Sigmoid colon (tissue), 7 donors: Measurements from ENCODE around the gene CALHM2. TPM values are rescaled to one million over a fixed set of nuclear protein-coding genes. Genes with fewer than 3 reads are reported as not detected.

ENCODE experiments used
- DNase-seq: peaks from one replicate; pipeline ENCODE4 v3.0.0-alpha.2; 2019
- H3K27ac ChIP-seq, 4 donors: fragments of 200-600 bp; sonication (generic); one replicate each; pipeline ENCODE4 v1.5.1; 2016 to 2019; ENCODE audit warnings: mild to moderate bottlenecking in 1 of 4
- H3K27me3 ChIP-seq, 3 donors: fragments of 200-600 bp; sonication (generic); one replicate each; pipeline ENCODE4 v1.5.1; 2019; ENCODE audit warnings: mild to moderate bottlenecking in 1 of 3
- H3K36me3 ChIP-seq, 4 donors: fragments of 200-600 bp; sonication (generic); one replicate each; pipeline ENCODE4 v1.5.1; 2016 to 2019
- H3K4me1 ChIP-seq, 4 donors: fragments of 200-600 bp; sonication (generic); one replicate each; pipeline ENCODE4 v1.5.1; 2017 to 2019
- H3K4me3 ChIP-seq, 4 donors: fragments of 200-600 bp; sonication (generic); one replicate each; pipeline ENCODE4 v1.5.1; 2017 to 2019; ENCODE audit warnings: mild to moderate bottlenecking in 2 of 4, moderate library complexity in 1 of 4
- H3K9me3 ChIP-seq, 4 donors: fragments of 200-600 bp in 3 of 4; sonication (generic) in 3 of 4; one replicate each; pipeline versions ENCODE4 v1.5.1 to v1.6.1; 2013 to 2019
- EP300 ChIP-seq, 4 donors: sonication (generic); formaldehyde crosslinking; IDR thresholded peaks; one replicate each; pipeline ENCODE4 v1.6.1; 2017; ENCODE audit warnings: antibody characterized with exemption in 4 of 4
- POLR2A ChIP-seq, 2 donors: fragments of 450-650 bp; IDR thresholded peaks; one replicate each; pipeline ENCODE4 v1.6.1; 2016; ENCODE audit warnings: antibody characterized with exemption in 2 of 2, mild to moderate bottlenecking in 2 of 2, moderate library complexity in 2 of 2
- POLR2AphosphoS5 ChIP-seq, 4 donors: sonication (generic); formaldehyde crosslinking; IDR thresholded peaks; one replicate each; pipeline ENCODE4 v1.6.1; 2017; ENCODE audit warnings: antibody characterized with exemption in 4 of 4
- WGBS, 2 donors: extraction: QIAGEN DNeasy Blood & Tissue Kit; methylation state at CpG; one replicate each; pipeline ENCODE4 v1.1.7; 2013; 5-methylcytosine and 5-hydroxymethylcytosine counted together
- intact Hi-C: fragments of 100-400 bp; cut with DNase I; formaldehyde crosslinking; loops from one replicate; pipeline ENCODE4 v1.15.1; 2023
- polyA plus RNA-seq, 3 donors: library from polyadenylated mRNA; stranded (reverse); fragments of 200-250 nt; gene quantifications; one replicate each; pipeline ENCODE4 v1.2.3, GENCODE V29; 2013
- total RNA-seq, 4 donors: library from RNA; depleted of rRNA; stranded (reverse); fragments of >200 nt; gene quantifications; one replicate each; pipeline ENCODE4 v1.1.0, GENCODE V29; 2016
- TF ChIP-seq, protein P1 (sequence below), 4 experiments: fragments of 450-650 bp in 3 of 4; fragments of 200-600 bp in 1 of 4; IDR thresholded peaks; one replicate each; pipeline ENCODE4 v1.5.1; 2016 to 2019; ENCODE audit warnings: antibody characterized with exemption in 4 of 4, mild to moderate bottlenecking in 3 of 4, moderate library complexity in 2 of 4
- donor health status: healthy with polysubstance abuse.
- donor health status: Bipolar disorder and iron deficiency.
- donor health status: healthy.

The CALHM2 gene
- total and polyA plus RNA-seq, 7 donors = 5.5 to 55.4 (median 27.4) TPM

DNA sequence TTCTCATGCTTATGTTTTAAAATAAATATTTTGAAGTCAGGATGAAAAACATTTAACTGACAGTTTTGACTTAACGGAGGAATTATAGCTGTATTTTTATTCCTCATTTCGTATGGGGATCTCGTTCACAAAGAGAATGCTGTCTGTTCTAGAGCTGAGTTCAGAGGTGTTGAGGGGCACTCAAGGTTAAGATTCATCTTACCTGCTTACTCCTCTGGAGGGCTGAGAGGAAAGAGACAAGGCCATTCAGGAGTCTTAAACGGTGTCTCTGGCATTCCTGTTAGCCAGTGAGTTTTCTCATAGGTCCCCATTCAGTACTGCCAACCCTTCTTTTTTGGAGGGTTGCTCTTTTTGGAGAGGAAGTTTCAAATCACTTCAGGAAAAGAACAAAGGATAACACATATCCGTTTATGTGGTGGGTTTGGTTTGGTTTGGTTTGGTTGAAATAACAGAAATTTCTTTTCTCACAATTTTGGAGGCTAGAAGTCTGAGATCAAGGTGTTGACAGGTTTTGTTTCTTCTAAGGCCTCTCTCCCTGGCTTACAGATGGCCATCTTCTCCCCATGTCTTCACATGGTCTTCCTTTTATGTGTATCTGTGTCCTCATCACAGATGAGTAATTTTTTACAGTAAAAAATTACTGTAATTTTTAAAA, 23.1 kb downstream of the CALHM2 start:
- TF ChIP-seq POLR2A (IDR thresholded peaks at IDR 0.05) = no peak
- no peak for TF ChIP-seq POLR2AphosphoS5 (IDR thresholded peaks at IDR 0.05)
- TF ChIP-seq EP300 (IDR thresholded peaks at IDR 0.05) = no peak
- TF ChIP-seq, protein P1, sequence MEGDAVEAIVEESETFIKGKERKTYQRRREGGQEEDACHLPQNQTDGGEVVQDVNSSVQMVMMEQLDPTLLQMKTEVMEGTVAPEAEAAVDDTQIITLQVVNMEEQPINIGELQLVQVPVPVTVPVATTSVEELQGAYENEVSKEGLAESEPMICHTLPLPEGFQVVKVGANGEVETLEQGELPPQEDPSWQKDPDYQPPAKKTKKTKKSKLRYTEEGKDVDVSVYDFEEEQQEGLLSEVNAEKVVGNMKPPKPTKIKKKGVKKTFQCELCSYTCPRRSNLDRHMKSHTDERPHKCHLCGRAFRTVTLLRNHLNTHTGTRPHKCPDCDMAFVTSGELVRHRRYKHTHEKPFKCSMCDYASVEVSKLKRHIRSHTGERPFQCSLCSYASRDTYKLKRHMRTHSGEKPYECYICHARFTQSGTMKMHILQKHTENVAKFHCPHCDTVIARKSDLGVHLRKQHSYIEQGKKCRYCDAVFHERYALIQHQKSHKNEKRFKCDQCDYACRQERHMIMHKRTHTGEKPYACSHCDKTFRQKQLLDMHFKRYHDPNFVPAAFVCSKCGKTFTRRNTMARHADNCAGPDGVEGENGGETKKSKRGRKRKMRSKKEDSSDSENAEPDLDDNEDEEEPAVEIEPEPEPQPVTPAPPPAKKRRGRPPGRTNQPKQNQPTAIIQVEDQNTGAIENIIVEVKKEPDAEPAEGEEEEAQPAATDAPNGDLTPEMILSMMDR (IDR thresholded peaks at IDR 0.05) = no peak
- WGBS, 2 donors = 65 to 77% methylated on average over 5 of the region's 5 CpGs
- DNase-seq = no peak
- H3K9me3 ChIP-seq = no peaks in the 10 kb centered on the region
- intact Hi-C loops = no loop called here
- H3K4me1 ChIP-seq = no peaks in the 10 kb centered on the region
- H3K27ac ChIP-seq = no peak overlapping the region
- H3K27me3 ChIP-seq = no peaks in the 10 kb centered on the region
- H3K36me3 ChIP-seq = peaks cover 9 to 93% (median 37%) of the 10 kb centered on the region in 4 donors
- H3K4me3 ChIP-seq = no peak overlapping the region

DNA sequence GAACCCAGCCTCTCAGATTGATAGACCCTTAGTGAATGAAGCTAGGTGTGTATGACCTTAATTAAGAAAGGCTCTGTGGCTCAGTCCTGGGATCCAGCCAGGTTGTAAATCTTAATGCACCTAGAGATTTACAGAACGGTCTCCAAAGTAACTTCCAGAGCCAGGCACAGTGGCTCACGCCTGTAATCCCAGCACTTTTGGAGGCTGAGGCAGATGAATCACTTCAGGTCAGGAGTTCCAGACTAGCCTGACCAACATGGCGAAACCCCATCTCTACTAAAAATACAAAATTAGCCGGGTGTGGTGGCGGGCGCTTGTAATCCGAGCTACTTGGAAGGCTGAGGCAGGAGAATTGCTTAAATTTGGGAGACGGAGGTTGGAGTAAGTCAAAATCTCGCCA, 24.3 kb downstream of the CALHM2 start:
- DNase-seq = no peak
- Histone ChIP-seq H3K9me3 (no peaks in the 10 kb centered on the region), H3K36me3 (peaks cover 10 to 93% (median 43%) of the 10 kb centered on the region in 4 donors), H3K27ac (no peak overlapping the region), H3K27me3 (no peaks in the 10 kb centered on the region), H3K4me1 (no peaks in the 10 kb centered on the region), H3K4me3 (no peak overlapping the region)
- TF ChIP-seq POLR2A (IDR thresholded peaks at IDR 0.05) = no peak
- TF ChIP-seq, protein P1 (IDR thresholded peaks at IDR 0.05) = no peak
- no peak for TF ChIP-seq POLR2AphosphoS5 (IDR thresholded peaks at IDR 0.05)
- no peak for TF ChIP-seq EP300 (IDR thresholded peaks at IDR 0.05)
- WGBS, 2 donors = 87 to 92% methylated on average over 9 of the region's 9 CpGs
- intact Hi-C loops = no loop called here

DNA sequence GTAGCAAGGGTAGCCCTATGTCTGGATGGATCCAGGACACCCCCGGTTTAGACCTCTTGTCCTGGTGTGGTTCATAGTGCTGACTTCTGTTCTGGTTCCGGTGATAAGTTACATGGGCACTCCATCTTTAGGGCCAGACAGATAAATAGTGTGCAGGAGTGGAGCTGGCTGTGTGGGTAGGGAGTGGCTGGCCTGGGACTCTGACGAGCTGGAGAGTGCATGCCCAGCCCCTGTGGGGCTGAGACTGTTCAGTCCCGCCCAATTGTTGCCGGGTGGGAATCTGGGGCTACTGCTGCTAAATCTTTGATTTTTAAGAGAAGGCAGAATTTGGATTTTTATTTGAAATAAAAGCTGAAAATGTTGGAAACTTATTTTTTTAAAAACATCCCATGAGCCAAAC, 28.4 kb downstream of the CALHM2 start:
- Histone ChIP-seq H3K27me3 (no peaks in the 10 kb centered on the region), H3K9me3 (no peaks in the 10 kb centered on the region), H3K4me3 (no peak overlapping the region), H3K27ac (no peak overlapping the region), H3K4me1 (no peaks in the 10 kb centered on the region), H3K36me3 (peaks cover 36 to 95% (median 55%) of the 10 kb centered on the region in 4 donors)
- DNase-seq = no peak
- WGBS, 2 donors = 83 to 92% methylated on average over 5 of the region's 5 CpGs
- intact Hi-C loops = no loop called here
- no peak for TF ChIP-seq POLR2AphosphoS5 (IDR thresholded peaks at IDR 0.05)
- TF ChIP-seq, protein P1 (IDR thresholded peaks at IDR 0.05) = no peak
- TF ChIP-seq POLR2A (IDR thresholded peaks at IDR 0.05) = no peak
- no peak for TF ChIP-seq EP300 (IDR thresholded peaks at IDR 0.05)

DNA sequence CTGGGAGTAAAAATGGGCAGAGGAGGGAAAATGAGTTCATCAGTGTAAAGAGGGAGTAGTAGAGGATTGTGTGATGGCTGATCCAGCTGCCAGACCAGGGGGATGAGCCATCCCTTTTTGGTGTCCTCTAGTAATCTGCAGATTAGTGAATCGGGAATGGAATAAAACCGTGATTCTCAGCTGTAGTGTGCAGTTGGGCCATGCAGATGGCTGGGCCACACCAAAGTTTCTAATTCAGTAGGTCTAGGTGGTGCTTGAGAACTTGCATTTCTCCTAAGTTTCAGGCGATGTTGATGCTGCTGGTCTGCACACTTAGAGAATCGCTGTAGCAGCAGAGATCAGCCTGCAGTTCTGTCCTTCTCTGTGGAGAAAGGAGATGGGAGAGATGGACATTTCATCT, 33.1 kb downstream of the CALHM2 start:
- WGBS, 2 donors = 95% methylated on average over 4 of the region's 4 CpGs
- Histone ChIP-seq H3K27me3 (no peaks in the 10 kb centered on the region), H3K4me1 (no peaks in the 10 kb centered on the region), H3K4me3 (no peak overlapping the region), H3K9me3 (no peaks in the 10 kb centered on the region), H3K36me3 (peaks cover 55 to 95% (median 77%) of the 10 kb centered on the region in 4 donors), H3K27ac (no peak overlapping the region)
- intact Hi-C loops = loop anchor here (5.0 kb wide), 1 partner anchor 173 kb away; no protein-coding TSS in a partner anchor
- no peak for TF ChIP-seq POLR2A (IDR thresholded peaks at IDR 0.05)
- TF ChIP-seq POLR2AphosphoS5 (IDR thresholded peaks at IDR 0.05) = no peak
- TF ChIP-seq, protein P1 (IDR thresholded peaks at IDR 0.05) = no peak
- TF ChIP-seq EP300 (IDR thresholded peaks at IDR 0.05) = no peak
- no peak for DNase-seq
